ENCODE measurements around the gene POMT2.
"Not testable (repeated sequence)": the region's sequence is repeated elsewhere in the genome, so short reads cannot be mapped to it uniquely, and the experiment has no call there.

POMT2 gene

DNA sequence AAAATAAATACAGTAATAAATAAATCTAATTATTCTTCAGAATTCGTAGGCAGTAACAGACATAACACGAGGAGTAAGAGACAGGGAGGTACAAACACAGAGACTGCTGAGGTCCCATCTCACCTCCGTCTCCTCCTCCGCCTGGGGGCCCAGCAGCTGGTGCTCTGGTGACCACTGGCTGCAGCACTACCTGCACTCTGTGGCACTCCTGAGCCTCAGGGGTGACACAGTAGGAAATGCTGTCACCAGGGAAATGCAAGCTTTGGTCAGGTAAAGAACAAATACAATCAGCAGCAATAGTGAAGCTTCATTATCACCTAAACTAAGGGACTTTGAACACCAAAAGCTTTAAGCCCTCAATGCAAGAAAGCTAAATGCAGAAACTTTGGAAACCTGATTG, 19.7 kb upstream of the POMT2 start:
- no peak for DNase-seq (ENCODE audit: low spot score)
- in situ Hi-C loops (cut with MboI; ENCODE audit: low pct_unique_long_range_greater_than_20kb, low sequenced_read_pairs, unreplicated experiment) = no loop called here
- TF ChIP-seq, protein P1, sequence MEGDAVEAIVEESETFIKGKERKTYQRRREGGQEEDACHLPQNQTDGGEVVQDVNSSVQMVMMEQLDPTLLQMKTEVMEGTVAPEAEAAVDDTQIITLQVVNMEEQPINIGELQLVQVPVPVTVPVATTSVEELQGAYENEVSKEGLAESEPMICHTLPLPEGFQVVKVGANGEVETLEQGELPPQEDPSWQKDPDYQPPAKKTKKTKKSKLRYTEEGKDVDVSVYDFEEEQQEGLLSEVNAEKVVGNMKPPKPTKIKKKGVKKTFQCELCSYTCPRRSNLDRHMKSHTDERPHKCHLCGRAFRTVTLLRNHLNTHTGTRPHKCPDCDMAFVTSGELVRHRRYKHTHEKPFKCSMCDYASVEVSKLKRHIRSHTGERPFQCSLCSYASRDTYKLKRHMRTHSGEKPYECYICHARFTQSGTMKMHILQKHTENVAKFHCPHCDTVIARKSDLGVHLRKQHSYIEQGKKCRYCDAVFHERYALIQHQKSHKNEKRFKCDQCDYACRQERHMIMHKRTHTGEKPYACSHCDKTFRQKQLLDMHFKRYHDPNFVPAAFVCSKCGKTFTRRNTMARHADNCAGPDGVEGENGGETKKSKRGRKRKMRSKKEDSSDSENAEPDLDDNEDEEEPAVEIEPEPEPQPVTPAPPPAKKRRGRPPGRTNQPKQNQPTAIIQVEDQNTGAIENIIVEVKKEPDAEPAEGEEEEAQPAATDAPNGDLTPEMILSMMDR (IDR thresholded peaks at IDR 0.05; ENCODE audit: extremely low read depth, insufficient read depth, missing control alignments) = no peak

DNA sequence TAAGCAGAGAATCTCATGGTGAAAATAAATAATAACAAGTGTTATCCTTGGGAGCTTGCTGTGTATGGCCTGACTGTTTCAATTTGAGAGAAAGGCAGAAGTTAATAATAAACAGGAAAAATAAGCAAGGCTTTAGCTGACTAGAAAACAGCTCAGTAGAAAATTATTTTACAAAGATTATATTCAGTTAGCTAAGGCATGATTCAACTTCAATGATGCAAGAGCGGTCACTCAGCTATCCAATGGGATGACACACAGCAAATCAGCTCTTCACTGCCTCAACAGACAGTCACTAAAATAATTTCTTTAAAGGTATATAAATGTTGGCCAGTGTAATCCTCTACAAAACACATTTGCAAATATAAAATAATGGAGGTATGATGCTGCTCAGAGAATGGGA, 18.7 kb upstream of the POMT2 start:
- no peak for DNase-seq (ENCODE audit: low spot score)
- TF ChIP-seq, protein P1 (IDR thresholded peaks at IDR 0.05; ENCODE audit: extremely low read depth, insufficient read depth, missing control alignments) = no peak
- in situ Hi-C loops (cut with MboI; ENCODE audit: low pct_unique_long_range_greater_than_20kb, low sequenced_read_pairs, unreplicated experiment) = no loop called here

DNA sequence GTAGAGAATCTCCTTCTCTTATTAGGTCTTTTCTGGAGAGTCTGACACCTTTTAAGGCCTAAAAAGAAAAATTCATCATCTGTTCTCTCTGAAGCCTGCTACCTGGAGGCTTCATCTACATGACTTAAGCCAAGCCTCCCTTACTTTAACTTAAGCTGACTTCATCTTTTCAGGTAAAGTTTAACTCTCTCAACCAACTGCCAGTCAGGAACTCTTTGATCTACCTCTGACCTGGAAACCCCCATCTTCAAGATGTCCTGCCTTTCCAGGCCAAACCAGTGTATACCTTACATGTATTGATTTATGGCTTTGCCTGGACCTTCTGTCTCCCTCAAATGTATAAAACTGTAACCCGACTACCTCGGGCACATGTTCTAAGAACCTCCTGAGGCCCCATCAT, 17.6 kb upstream of the POMT2 start:
- TF ChIP-seq, protein P1 (IDR thresholded peaks at IDR 0.05; ENCODE audit: extremely low read depth, insufficient read depth, missing control alignments) = no peak
- no peak for DNase-seq (ENCODE audit: low spot score)
- in situ Hi-C loops (cut with MboI; ENCODE audit: low pct_unique_long_range_greater_than_20kb, low sequenced_read_pairs, unreplicated experiment) = no loop called here

DNA sequence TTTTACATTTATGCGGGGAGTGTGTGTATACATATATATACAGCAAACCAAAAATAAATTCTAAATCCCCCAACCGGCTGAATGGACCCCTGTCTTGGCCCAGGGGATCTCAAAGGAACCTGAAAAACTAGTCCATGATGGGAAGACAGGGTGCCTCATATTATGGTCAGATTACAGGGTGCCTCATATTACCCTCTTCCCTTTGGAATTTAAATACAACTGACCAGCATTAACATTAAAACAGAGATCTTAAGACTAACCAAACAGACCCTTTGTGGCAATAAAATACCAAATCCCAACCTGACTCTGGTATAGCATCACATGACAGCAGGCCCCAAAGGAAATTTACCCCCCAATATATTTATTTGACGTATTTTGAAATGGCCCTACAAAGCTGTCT, 17.2 kb upstream of the POMT2 start:
- DNase-seq (ENCODE audit: low spot score) = no peak
- in situ Hi-C loops (cut with MboI; ENCODE audit: low pct_unique_long_range_greater_than_20kb, low sequenced_read_pairs, unreplicated experiment) = no loop called here
- TF ChIP-seq, protein P1 (IDR thresholded peaks at IDR 0.05; ENCODE audit: extremely low read depth, insufficient read depth, missing control alignments) = no peak

DNA sequence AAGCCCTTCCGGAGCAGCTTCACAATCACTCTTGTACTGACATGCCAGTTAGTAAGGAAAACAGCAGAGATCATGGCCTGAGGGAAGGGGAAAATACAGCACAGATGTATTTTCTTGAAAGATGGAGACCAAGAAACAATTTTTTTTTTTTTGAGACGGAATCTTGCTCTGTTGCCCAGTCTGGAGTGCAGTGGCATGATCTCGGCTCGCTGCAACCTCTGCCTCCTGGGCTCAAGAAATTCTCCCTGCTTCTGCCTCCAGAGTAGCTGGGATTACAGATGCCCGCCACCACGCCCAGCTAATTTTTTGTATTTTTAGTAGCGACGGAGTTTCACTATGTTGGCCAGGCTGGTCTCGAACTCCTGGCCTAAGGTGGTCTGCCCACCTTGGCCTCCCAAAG, 16.6 kb upstream of the POMT2 start:
- DNase-seq (ENCODE audit: low spot score); in situ Hi-C loops (cut with MboI; ENCODE audit: low pct_unique_long_range_greater_than_20kb, low sequenced_read_pairs, unreplicated experiment): not testable (repeated sequence)

DNA sequence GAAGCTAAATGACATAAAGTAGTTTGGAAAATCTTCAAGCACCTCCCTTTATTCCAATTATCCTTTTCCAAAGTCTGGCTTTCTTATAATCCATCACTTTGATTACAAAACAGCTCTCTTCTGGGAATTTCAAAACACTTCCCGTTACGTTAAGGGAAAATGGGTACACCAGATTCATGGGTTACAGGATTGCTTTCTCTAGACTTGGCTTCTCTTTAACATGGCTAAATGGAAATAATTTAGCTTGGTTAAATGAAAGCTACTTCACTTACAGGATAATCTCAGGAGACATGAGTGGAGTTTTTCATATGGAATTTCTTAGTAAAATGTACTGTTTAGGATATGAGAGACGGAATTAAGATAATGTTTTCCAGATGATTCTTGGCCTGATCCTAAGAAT, 14.9 kb upstream of the POMT2 start:
- in situ Hi-C loops (cut with MboI; ENCODE audit: low pct_unique_long_range_greater_than_20kb, low sequenced_read_pairs, unreplicated experiment) = no loop called here
- TF ChIP-seq, protein P1 (IDR thresholded peaks at IDR 0.05; ENCODE audit: extremely low read depth, insufficient read depth, missing control alignments) = no peak
- no peak for DNase-seq (ENCODE audit: low spot score)

DNA sequence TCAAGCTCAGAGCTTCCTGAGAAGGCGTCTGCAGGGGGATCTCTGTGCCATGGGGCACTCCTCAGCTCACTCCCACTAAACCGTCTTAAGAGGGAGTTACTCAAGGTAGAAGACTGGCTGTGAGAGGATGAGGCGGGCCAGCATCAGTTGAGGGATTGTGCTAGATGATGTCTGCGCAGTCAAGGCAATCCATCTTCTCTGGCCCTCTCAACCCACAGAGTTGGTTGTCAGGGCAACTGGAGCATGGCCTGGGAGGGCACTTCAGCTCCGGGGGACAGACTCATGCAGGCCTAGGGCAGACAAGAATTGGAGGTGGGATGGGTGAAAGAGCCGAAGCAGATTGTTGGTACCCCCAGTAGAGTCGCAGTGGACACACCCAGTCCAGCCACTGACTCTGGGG, 9.2 kb upstream of the POMT2 start:
- DNase-seq (ENCODE audit: low spot score) = no peak
- TF ChIP-seq, protein P1 (IDR thresholded peaks at IDR 0.05; ENCODE audit: extremely low read depth, insufficient read depth, missing control alignments) = no peak
- in situ Hi-C loops (cut with MboI; ENCODE audit: low pct_unique_long_range_greater_than_20kb, low sequenced_read_pairs, unreplicated experiment) = no loop called here
